RWPE1 (cell line): ENCODE data around the gene ITPKA.

ENCODE experiments used
- CTCF ChIA-PET: fragments of 350-600 bp; sonication (Branson Sonifier 250); formaldehyde crosslinking; extraction: SDS; loops from one replicate; lab custom pipeline; 2021; lab: Yijun Ruan, JAX
- POLR2A ChIA-PET: fragments of 400-600 bp; formaldehyde crosslinking; extraction: SDS; loops from one replicate; lab custom pipeline; 2020; ENCODE audit warnings: antibody characterized with exemption; ENCODE audit not compliant: low non-redundant PET; lab: Yijun Ruan, JAX
- DNase-seq: peaks from one replicate; pipeline ENCODE4 v3.0.0; 2012; ENCODE audit warnings: low spot score
- H3K27ac ChIP-seq: fragments of 450-650 bp; 2 replicates; pipeline ENCODE4 v1.5.1; 2017
- CTCF ChIP-seq: fragments of 450-650 bp; conservative IDR thresholded peaks from 2 replicates; pipeline ENCODE4 v1.5.1; 2017; ENCODE audit warnings: low read depth, mild to moderate bottlenecking

The ITPKA gene

GRCh38 chr15:41521614-41522013 lies 27.9 kb downstream of the ITPKA start:
- DNase-seq: no peak
- no peak for TF ChIP-seq CTCF
- CTCF ChIA-PET: no interaction called here
- POLR2A ChIA-PET: no interaction called here
- H3K27ac ChIP-seq: peak overlapping the region; percentile 30

- peak overlapping the region; percentile 30 for H3K27ac ChIP-seq
- TF ChIP-seq CTCF: no peak
- POLR2A ChIA-PET: no interaction called here
- DNase-seq: no peak
- CTCF ChIA-PET: no interaction called here
Observed at GRCh38 chr15:41523097-41523496, 29.4 kb downstream of the ITPKA start.

- DNase-seq: no peak
- TF ChIP-seq CTCF: no peak
- peak overlapping the region; percentile 4; the same call in 1 of the 2 replicates for H3K27ac ChIP-seq
- CTCF ChIA-PET: interaction anchor here (1.0 kb wide), 1 partner anchor 73 kb away, joined by 3 read pairs; no protein-coding TSS in a partner anchor
- POLR2A ChIA-PET: interaction anchor here (0.7 kb wide), 1 partner anchor 14 kb away, joined by 3 read pairs; the partner anchor contains the start of gene RPAP1
Observed at GRCh38 chr15:41530363-41530956, 36.8 kb downstream of the ITPKA start.

GRCh38 chr15:41535544-41535943 lies 41.9 kb downstream of the ITPKA start:
- DNase-seq: no peak
- H3K27ac ChIP-seq: no peak overlapping the region
- CTCF ChIA-PET: no interaction called here
- POLR2A ChIA-PET: no interaction called here
- no peak for TF ChIP-seq CTCF

- no peak for TF ChIP-seq CTCF
- no peak overlapping the region for H3K27ac ChIP-seq
- ChIA-PET POLR2A (no interaction called here), CTCF (no interaction called here)
- no peak for DNase-seq
Observed at GRCh38 chr15:41536866-41537265, 43.2 kb downstream of the ITPKA start.

- no peak for TF ChIP-seq CTCF
- DNase-seq: no peak
- CTCF ChIA-PET: interaction anchor here (0.9 to 1.0 kb wide), 2 partner anchors 14 to 67 kb away, joined by 3 to 4 read pairs; no protein-coding TSS in a partner anchor
- peak overlapping the region; percentile 81 for H3K27ac ChIP-seq
- POLR2A ChIA-PET: interaction anchor here (0.7 to 1.4 kb wide), 4 partner anchors 9 to 50 kb away, joined by 4 to 12 read pairs (median 7); partner anchors contain the start of genes ITPKA and LTK
Observed at GRCh38 chr15:41543521-41543870, 49.8 kb downstream of the ITPKA start.
